Stimulated activated CD8-positive, alpha-beta memory T cell treated with anti-CD3 and anti-CD28 coated beads, Interleukin-4, amount 100 ng/mL, for 4 hours (primary cell): ENCODE results near the gene JMJD7.
A peak's percentile ranks its signal among the peaks of the same experiment; 100 is the strongest.

Experiments used
- DNase-seq, 2 donors: peaks; one replicate each; pipeline ENCODE4 v3.0.0-alpha.2; 2020; ENCODE audit warnings: low read depth in 2 of 2, low spot score in 1 of 2

The JMJD7 gene

DNA sequence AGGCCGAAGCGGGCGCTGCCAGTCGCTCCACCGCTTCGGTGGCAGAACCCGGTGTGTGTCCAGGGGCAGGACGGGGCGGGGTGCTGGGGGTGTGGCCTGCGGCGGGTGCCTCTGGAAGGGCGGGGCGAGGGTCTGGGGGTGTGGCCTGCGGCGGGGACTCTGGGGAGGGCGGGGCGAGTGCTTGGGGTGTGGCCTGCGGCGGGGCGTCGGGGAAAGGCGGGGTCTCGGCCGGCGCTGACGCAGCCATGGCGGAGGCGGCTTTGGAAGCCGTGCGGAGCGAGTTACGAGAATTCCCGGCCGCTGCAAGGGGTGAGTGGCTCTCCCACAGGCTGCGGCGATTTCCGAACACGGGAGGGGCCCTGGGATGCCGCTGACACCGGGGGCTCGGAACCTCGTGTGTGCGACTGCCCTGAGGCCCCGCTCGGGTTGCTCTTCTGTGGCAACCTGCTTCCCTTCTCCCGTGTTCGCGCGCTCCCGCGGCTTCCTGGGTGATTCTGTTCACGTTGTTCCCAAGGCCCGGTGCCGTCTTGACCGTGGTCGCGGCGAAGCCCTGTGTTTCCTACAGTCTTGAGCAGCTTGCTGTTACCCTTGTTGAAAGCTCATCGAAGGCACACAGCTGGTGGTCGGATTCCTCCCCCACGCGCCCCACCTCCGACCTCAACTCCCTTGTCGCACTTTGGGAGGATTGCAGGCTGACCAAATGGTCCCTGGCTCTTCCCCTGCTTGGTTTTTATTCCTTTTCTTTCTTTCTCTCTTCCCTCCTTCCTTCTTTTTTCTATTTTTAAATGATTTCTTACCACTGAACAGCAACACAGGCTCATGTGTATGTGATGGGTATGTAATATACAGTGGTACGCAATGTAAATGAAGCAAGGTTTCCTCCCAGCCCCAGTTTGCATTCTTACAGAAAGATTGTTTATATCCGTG is at the start of gene JMJD7:
TSS of gene JMJD7 (plus strand) at position 213 of the 927 bp plus-strand sequence. CDS start at position 246, 33 bp downstream.
- peak; percentile 92 to 94 for DNase-seq

GRCh38 chr15:41778521-41778920 is 49.4 kb upstream of the JMJD7 start:
- DNase-seq: no peak

DNA sequence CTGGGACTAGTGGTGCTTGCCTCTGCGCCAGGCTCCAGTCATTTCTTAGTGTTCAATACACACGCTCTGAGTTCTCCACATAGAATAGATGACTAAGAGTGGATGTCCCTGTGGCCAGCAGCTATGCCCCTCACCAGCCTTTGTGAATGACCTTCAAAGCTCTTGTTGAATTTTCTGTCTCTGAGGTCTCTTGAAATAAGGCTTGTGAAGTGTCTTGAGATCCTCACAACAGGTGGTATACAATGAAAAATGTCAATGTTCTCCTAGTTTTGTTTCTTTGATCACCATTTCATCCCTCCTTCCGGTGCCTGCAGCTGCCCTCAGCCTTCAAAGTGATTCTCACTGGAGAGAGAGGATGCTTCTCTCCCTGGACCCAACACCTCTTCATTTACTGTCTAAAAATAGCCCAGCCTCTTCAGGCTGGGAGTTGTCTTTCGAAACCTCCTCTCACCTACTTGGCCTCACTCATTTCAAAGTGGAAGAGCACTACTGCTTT is 48.2 kb upstream of the JMJD7 start:
- no peak for DNase-seq

GRCh38 chr15:41780266-41780665 is 47.6 kb upstream of the JMJD7 start:
- no peak for DNase-seq

GRCh38 chr15:41780727-41781126 is 47.2 kb upstream of the JMJD7 start:
- no peak for DNase-seq

DNA sequence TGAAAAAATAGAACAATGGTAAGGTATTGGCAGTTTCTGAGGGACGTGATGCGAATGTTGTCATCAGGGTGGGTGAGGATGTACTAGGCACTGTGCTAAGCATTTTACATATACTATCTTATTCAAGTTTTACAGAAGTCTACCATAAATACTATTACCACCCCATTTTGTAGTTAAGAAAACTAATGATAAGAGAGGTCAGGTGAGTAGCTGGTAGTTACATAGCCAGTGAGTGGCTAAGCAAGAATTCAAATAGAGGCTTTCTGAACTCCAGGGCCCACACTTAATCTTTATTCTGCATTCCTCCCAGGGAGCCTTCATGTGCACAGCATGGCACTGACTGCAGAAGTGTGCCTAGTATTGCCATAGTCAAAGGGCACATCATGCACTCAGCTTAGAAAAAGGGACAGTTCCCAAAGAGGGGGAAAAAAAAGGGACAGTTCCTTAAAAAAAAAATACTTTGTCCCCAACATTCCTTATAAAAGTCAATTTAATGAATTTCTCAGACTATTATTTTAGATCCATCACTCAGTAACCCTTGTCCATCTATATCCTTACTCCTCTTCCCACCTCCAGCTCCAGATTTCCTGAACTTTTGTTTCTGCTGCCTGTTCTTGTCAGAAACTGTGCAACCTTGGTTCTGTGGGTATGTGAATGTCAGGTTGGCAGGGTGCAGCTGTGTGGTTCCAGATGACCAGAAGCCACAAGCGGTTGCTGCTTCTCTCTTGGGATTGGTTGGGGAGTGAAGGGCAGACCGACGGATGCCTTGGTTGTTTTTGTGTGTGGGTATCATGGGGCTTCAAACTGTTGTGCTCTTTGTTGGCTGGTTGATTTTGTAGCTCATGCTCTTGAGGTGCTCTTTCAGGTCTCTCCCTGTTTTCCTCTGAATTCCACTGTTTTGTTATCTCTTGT is 45.3 kb upstream of the JMJD7 start:
- DNase-seq: no peak

- no peak for DNase-seq
Observed at GRCh38 chr15:41783296-41783695, 44.6 kb upstream of the JMJD7 start.

DNA sequence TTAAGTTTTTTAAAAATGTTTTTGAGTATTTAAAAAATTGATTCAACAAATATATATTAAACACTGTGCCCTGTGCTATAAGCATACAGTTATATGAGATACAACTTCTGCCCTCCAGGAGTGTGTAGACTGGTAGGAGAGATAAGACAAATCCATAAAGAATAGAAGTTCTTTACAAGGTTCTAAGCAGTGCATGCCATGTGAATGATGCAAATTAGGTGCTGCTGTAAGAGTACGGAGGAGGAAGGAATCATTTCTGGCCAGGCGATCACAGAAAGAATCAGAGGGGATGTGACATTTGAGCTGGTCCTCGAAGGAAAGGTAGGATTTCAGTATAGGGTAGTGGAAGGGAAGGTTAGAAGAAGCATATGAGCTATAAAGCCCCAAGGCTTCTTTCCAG is 39.6 kb upstream of the JMJD7 start:
- DNase-seq: no peak

DNA sequence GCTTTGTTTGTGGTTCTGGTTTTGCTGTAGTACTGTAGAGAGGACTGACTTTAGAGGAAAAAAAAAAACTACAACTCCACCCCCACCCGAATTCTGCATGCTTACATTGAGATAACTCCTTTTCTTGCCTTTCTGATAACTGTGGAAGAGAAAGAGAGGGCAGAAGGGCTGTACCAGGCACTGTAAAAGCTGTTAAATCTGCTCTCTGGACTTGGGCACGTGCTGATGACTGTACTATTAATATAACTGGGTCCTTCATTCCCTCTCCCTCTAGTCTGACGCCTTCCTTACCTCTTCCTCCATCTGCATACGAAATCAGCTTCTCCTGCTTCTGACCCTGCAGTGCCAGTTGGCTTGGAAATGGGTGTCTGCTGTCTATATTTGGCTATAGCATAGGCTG is 38.7 kb upstream of the JMJD7 start:
- no peak for DNase-seq

- DNase-seq: no peak
Observed at GRCh38 chr15:41789662-41790061, 38.2 kb upstream of the JMJD7 start.

DNA sequence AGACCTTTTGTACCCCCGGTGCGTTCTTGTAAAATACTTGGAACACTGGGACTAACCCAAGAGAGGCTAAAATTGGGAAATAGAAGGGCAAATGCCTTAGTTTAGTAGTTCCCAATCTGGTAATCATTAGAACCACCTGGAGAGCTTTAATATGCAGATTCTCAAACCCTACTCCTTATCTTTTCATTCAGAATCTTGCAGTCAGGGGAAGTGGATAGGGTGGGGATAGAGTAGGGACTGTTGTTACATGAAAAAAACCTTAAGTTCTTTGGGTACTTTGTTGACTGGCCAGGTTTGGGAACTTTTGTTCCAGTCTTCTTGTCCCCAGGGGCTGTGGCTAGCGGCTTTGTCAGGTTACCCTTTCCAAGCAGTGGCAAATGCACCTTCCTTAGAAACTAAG is 37.7 kb upstream of the JMJD7 start:
- no peak for DNase-seq

DNA sequence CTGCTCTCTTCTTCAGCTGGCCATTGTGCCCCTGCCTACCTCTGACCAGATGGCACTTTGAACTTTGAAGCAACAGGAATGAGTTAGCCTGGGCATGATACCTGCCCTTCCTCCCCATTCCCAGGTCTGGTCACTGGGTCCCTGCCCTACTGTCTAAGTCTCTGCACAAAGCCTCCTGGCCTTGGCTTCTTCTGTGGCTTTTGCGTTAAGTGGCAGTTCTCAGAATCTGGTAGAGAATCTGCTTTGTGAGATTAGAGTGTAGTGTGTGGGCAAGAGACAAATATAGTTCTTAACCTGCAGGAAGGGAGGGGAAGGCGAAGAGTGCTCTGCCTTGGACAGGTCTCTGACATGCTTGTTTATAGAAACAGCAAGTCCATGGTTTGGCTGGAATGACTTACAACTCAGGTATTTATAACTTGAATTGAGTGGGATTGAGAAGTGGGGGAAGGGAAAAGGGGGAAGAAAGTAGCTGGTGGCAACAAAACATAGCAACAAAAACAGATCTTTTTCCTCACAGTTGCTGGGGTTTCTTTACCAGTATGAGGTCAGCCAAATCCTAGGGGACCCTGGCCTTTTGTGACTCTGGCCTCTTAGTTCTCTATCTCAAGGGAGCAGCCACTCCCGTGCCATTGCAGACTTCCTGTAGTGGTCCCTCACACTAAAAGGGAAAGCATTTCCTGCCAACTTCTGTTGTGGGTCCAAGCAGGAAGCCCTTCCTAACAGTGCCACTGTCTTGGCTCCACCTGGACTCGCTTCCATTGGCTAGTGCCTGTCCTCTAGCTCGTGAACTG is 36.9 kb upstream of the JMJD7 start:
- no peak for DNase-seq

DNA sequence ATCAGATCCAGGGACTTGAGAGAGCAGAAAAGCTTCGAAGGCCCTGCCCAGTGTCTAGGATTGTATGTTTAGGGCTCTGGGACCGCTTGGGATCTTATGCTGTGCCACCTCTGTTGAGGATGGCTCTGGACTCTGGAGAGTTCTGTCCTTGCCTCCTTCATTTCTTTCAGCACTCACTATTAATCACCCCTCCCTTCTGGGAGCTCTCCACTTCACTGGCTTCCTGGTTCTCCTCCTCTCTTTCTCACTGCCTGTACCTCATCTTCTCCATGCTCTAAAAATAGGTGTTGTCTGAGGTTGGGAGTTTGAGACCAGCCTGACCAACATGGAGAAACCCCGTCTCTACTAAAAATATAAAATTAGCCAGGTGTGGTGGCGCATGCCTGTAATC is 36.4 kb upstream of the JMJD7 start:
- DNase-seq: no peak

DNA sequence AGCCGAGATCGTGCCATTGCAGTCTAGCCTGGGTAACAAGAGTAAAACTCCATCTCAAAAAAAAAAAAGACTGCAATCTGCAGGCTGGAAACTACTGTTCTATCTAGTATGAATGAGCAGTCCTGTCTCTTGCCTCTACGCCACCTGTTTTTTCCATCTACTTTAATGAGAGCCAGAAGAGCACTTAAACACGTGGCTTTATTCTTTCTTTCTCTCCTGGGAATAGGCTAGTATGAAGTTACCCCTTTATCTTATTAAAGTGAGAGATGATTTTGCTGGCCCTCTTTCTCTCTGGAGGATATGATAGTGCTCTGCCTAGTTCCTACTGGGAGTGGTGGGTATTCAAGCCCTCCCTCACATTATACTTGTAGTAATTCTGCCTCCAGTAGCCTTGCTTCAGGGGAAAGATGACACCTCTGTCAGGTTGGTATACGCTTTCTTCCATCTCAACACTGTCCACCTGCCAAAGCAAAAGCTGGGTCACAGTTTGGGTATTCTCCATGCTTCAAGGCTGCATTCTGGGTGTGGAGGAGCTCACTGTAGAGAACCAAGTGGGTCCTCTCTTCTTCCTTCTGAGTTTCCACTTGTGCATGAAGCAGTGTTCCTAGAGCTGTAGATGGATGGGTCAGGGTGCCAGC is 35.8 kb upstream of the JMJD7 start:
- DNase-seq: no peak

- no peak for DNase-seq
Observed at GRCh38 chr15:41794081-41794480, 33.8 kb upstream of the JMJD7 start.

- no peak for DNase-seq
Observed at GRCh38 chr15:41795996-41796856, 31.7 kb upstream of the JMJD7 start.

GRCh38 chr15:41797201-41797944 is 30.5 kb upstream of the JMJD7 start:
- DNase-seq: no peak

DNA sequence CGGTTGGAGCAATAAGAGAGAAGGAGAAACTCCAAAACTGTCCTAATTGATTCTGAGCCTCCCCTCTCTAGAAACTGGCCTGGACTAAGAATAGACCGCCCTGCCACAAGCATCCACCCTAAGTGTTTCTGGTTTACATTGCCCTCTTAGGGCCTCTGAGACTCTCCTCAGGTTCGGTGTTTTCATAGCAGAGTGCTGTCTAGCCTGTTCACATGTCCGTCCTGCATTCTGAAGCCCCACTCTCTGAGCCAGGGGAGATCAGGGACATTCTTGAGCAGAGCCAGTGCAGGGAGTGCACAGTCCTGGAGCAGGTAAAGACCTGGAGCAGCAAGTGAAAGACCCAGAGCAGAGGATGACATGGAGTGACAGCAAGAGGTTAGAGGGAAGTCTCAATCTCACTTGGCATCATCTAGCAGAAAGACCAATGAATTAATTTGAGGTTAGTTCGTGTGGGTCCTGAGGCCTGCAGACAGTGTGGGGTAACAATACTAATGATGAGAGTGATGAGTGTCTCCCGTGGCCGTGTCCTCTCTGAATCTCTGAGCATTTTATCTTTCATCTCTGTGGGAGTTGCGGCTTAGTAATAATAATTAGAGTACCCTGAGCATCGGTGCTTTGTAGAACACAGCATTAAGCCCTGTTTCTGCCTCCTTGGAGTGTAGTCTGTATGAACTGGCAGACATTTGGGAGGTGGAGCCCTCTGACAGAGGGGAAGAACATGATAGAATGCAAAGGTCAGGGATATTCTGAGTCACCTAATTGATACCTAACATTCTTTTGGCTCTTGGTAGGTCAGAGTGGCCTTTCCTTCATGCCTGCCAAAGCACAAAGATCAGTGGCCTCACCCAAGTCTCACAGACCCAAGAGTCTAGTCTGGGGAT is 29.0 kb upstream of the JMJD7 start:
- no peak for DNase-seq
